ENCODE measurements around the gene SAP25. TPM values are rescaled to one million over a fixed set of nuclear protein-coding genes. Genes with fewer than 3 reads are reported as not detected.
"Not testable (repeated sequence)": the region's sequence is repeated elsewhere in the genome, so short reads cannot be mapped to it uniquely, and the experiment has no call there.

The SAP25 gene
- total and polyA plus RNA-seq, 4 donors, result 0.75 to 9.9 (median 4.8) TPM

DNA sequence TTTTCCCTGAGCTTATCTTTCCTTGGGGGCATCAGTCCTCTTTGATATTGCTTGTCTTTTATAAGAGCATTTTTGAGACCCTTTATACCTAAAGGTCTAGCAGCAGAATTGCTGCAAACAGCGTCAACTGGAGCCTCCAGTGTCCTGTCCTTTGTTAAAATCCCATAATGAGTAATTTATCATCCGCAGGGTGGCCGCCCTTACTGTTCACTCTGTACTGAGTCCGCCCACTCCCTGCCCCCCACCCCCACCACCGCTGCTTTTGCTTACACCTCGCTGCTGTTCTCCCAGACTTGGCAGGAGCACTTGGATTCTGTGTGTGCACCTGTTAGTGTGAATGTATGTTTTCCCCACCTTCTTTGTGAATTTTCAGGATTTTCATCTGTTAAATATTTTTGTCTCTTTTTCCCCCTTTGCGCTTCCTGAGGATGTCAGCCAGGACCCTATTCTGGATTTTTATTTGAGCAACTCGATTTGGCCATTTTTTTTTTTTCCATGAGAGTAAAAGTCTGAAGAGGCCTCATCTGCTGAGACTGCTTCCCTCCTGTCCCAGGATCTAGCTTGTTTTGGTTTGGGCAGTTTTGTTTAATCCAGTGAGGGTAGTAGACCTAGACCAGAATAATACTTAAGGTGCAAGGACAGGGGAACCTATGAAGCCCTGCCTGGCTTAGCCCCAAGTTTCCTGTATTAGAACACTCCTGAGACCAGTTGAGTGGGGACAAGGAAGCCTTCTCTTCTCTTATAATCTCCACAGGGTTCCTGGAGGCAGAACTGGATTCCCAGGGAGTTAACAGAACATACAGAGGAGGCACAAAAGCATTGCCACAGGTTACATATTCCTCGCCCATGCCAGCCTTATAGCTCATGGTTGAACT lies 26.5 kb downstream of the SAP25 start:
- WGBS, 2 donors, result 68% methylated on average over 9 of the region's 9 CpGs

DNA sequence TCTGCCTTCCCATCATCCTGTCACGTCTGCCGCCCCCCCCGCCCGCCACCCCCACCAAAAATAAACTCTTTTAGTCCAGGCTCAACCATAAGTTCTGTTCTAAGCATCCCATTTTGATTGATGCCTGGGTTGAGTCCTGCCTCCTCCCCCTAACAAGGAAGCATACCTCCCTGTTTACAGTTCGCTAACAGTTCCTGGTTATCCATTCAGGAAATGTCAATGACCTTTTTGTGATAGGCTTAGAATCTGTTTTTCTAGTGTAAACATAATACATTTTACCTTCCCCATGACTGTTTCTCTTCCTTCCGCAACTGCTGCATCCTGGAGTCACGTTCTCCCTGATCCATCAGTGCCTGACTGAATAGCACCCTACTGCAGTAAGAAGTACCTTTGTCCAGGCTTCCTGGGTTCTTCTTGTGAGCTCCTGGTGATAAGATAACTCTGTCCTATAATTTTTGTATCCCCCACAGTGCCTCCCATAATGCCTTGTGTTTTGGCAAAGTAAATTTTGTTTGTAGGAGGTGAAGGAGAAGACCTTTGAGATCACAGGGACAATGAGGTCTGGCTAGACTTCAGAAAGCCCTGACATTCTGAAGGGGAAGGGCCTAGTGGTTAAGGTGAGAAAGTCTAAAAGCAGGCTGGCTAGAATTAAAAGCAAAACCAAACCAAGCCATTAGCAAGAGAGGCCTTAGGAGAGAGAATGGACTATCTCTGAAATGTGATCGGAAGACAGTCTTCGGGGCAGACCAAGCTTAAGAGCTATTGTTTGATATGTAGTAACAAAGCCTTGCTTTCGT lies 27.4 kb downstream of the SAP25 start:
- H3K27me3 ChIP-seq (ENCODE audit: control insufficient read depth in 1 of 2, insufficient read depth in 2 of 2, low read length in 1 of 2), result no peaks in the 10 kb centered on the region
- H3K9me3 ChIP-seq (ENCODE audit: control insufficient read depth, low read length), result no peaks in the 10 kb centered on the region
- intact Hi-C loops (cut with DNase I), result no loop called here
- H3K36me3 ChIP-seq (ENCODE audit: control insufficient read depth in 1 of 2, insufficient read depth in 2 of 2, low read length in 1 of 2), result no peaks in the 10 kb centered on the region
- peak overlapping the region; percentile 96 to 100 for H3K27ac ChIP-seq (ENCODE audit: low read depth in 1 of 2, low read length in 2 of 2)
- DNase-seq (no peak), ATAC-seq (ENCODE audit: low FRiP score) (peak; percentile 12)
- WGBS, 2 donors, result 40 to 42% methylated on average over 10 of the region's 10 CpGs
- H3K4me1 ChIP-seq (ENCODE audit: control insufficient read depth in 1 of 2, insufficient read depth in 2 of 2, low read length in 2 of 2), result peaks cover 16 to 17% of the 10 kb centered on the region in 2 donors
- no peak overlapping the region for H3K4me3 ChIP-seq (ENCODE audit: low read length in 2 of 2)

More for the DNA sequence above, 26.5 kb downstream of the SAP25 start:
- Histone ChIP-seq H3K4me3 (ENCODE audit: low read length in 2 of 2) (no peak overlapping the region), H3K27me3 (ENCODE audit: control insufficient read depth in 1 of 2, insufficient read depth in 2 of 2, low read length in 1 of 2) (no peaks in the 10 kb centered on the region), H3K36me3 (ENCODE audit: control insufficient read depth in 1 of 2, insufficient read depth in 2 of 2, low read length in 1 of 2) (no peaks in the 10 kb centered on the region), H3K4me1 (ENCODE audit: control insufficient read depth in 1 of 2, insufficient read depth in 2 of 2, low read length in 2 of 2) (peaks cover 16 to 17% of the 10 kb centered on the region in 2 donors), H3K9me3 (ENCODE audit: control insufficient read depth, low read length) (no peaks in the 10 kb centered on the region), H3K27ac (ENCODE audit: low read depth in 1 of 2, low read length in 2 of 2) (peak overlapping the region; percentile 96 to 100)
- intact Hi-C loops (cut with DNase I), result no loop called here
- ATAC-seq (ENCODE audit: low FRiP score) (no peak), DNase-seq (no peak)

DNA sequence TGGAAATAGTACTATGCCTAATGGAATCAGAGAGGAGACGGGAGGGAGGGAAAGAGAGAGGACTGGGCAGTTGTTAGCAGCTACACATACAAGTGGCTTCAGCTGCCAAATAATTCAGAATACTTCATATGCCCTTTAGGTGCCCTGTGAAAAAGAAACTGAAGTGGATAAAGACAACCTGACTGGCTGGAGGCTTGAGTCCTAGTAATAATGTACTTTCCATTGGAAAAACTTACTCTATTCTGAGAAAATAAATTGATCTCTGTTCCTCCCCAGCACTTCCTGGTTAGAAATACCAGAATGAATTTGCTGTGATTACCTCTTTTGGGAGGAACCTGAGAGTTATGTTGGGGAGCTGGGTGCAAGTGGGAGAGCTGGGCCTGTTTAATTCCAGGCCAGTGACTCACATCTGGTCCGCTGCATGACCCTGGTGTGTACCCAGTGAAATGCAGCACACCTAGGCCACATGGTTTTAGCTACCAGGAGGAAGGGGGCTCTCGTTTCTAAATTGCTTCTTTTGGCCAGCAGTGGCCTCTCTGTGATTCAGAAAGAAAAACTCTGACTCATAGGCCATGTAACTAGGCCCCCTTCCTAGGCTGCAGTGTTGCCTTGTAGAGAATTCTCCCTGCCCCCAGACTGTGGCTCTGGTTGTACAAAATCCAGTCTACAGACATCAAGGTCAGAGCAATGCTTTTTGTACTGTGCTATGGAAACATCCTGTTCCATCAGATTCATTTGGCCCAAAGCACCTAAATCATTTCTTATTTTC lies 28.2 kb downstream of the SAP25 start:
- H3K9me3 ChIP-seq (ENCODE audit: control insufficient read depth, low read length), result no peaks in the 10 kb centered on the region
- H3K36me3 ChIP-seq (ENCODE audit: control insufficient read depth in 1 of 2, insufficient read depth in 2 of 2, low read length in 1 of 2), result no peaks in the 10 kb centered on the region
- 5 to 8% methylated on average over 3 of the region's 3 CpGs for WGBS, 2 donors
- intact Hi-C loops (cut with DNase I), result no loop called here
- peak overlapping the region; percentile 92 to 100 for H3K27ac ChIP-seq (ENCODE audit: low read depth in 1 of 2, low read length in 2 of 2)
- DNase-seq (peak in 1 of 2 donors; percentile 74), ATAC-seq (ENCODE audit: low FRiP score) (peak; percentile 93)
- peaks cover 16 to 17% of the 10 kb centered on the region in 2 donors for H3K4me1 ChIP-seq (ENCODE audit: control insufficient read depth in 1 of 2, insufficient read depth in 2 of 2, low read length in 2 of 2)
- no peaks in the 10 kb centered on the region for H3K27me3 ChIP-seq (ENCODE audit: control insufficient read depth in 1 of 2, insufficient read depth in 2 of 2, low read length in 1 of 2)
- H3K4me3 ChIP-seq (ENCODE audit: low read length in 2 of 2), result no peak overlapping the region

DNA sequence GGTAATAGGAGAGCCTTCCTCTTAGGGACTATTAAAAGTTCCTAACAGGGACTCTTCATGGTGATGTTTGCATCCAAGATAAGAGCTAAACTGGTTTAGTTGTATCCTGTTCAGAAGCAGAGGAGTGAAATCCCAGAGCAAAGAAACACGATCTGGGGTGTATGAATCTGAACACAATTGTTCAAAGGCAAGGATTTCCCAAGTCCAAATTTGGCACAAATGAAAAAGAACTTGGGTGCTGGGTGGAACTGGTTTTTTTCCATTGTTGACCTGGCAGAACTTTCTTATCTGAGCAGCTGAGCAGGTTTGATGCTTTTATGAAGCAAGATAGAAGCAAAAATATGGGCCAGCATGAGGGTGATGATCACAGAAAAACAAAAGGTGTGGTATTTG lies 28.7 kb downstream of the SAP25 start:
- Histone ChIP-seq H3K27me3 (ENCODE audit: control insufficient read depth in 1 of 2, insufficient read depth in 2 of 2, low read length in 1 of 2) (no peaks in the 10 kb centered on the region), H3K36me3 (ENCODE audit: control insufficient read depth in 1 of 2, insufficient read depth in 2 of 2, low read length in 1 of 2) (no peaks in the 10 kb centered on the region), H3K9me3 (ENCODE audit: control insufficient read depth, low read length) (no peaks in the 10 kb centered on the region), H3K4me3 (ENCODE audit: low read length in 2 of 2) (no peak overlapping the region), H3K4me1 (ENCODE audit: control insufficient read depth in 1 of 2, insufficient read depth in 2 of 2, low read length in 2 of 2) (peaks cover 16 to 22% of the 10 kb centered on the region in 2 donors), H3K27ac (ENCODE audit: low read depth in 1 of 2, low read length in 2 of 2) (peak overlapping the region; percentile 92 to 97)
- no peak for DNase-seq
- ATAC-seq (ENCODE audit: low FRiP score), result peak; percentile 7
- 0 to 1% methylated on average over 1 of the region's 1 CpG for WGBS, 2 donors
- intact Hi-C loops (cut with DNase I), result no loop called here

GRCh38 chr7:100544386-100544785 lies 29.3 kb downstream of the SAP25 start:
- 66 to 68% methylated on average over 5 of the region's 5 CpGs for WGBS, 2 donors
- H3K9me3 ChIP-seq (ENCODE audit: control insufficient read depth, low read length), result no peaks in the 10 kb centered on the region
- peaks cover 16 to 22% of the 10 kb centered on the region in 2 donors for H3K4me1 ChIP-seq (ENCODE audit: control insufficient read depth in 1 of 2, insufficient read depth in 2 of 2, low read length in 2 of 2)
- H3K27me3 ChIP-seq (ENCODE audit: control insufficient read depth in 1 of 2, insufficient read depth in 2 of 2, low read length in 1 of 2), result no peaks in the 10 kb centered on the region
- H3K27ac ChIP-seq (ENCODE audit: low read depth in 1 of 2, low read length in 2 of 2), result peak overlapping the region; percentile 92 to 97
- no peak overlapping the region for H3K4me3 ChIP-seq (ENCODE audit: low read length in 2 of 2)
- ATAC-seq (ENCODE audit: low FRiP score) (no peak), DNase-seq (no peak)
- intact Hi-C loops (cut with DNase I), result no loop called here
- no peaks in the 10 kb centered on the region for H3K36me3 ChIP-seq (ENCODE audit: control insufficient read depth in 1 of 2, insufficient read depth in 2 of 2, low read length in 1 of 2)

DNA sequence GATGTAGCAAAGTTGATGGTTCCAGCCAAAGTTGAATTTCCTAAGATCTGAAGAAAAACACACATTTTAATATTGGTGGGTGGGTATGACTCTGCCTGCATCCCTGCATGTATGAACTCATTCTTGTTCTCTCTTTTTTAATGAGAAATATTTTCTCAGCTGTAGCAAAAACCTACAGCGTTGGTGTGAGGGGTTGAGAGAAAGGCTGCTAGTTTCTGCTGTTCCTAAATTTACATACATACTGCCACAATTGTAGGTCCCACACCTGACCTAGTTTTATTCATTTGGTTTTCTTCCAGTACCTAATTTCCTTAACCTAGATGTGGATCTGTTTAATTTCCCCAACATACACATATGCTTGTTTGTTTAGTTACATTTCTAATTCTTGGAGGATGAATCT lies 30.1 kb downstream of the SAP25 start:
- no peak overlapping the region for H3K4me3 ChIP-seq (ENCODE audit: low read length in 2 of 2)
- H3K9me3 ChIP-seq (ENCODE audit: control insufficient read depth, low read length), result no peaks in the 10 kb centered on the region
- H3K27ac ChIP-seq (ENCODE audit: low read depth in 1 of 2, low read length in 2 of 2), result no peak overlapping the region
- WGBS, 2 donors, result 63 to 71% methylated on average over 1 of the region's 1 CpG
- DNase-seq (no peak), ATAC-seq (ENCODE audit: low FRiP score) (no peak)
- no peaks in the 10 kb centered on the region for H3K36me3 ChIP-seq (ENCODE audit: control insufficient read depth in 1 of 2, insufficient read depth in 2 of 2, low read length in 1 of 2)
- no peaks in the 10 kb centered on the region for H3K27me3 ChIP-seq (ENCODE audit: control insufficient read depth in 1 of 2, insufficient read depth in 2 of 2, low read length in 1 of 2)
- H3K4me1 ChIP-seq (ENCODE audit: control insufficient read depth in 1 of 2, insufficient read depth in 2 of 2, low read length in 2 of 2), result peaks cover 16 to 22% of the 10 kb centered on the region in 2 donors
- intact Hi-C loops (cut with DNase I), result no loop called here

DNA sequence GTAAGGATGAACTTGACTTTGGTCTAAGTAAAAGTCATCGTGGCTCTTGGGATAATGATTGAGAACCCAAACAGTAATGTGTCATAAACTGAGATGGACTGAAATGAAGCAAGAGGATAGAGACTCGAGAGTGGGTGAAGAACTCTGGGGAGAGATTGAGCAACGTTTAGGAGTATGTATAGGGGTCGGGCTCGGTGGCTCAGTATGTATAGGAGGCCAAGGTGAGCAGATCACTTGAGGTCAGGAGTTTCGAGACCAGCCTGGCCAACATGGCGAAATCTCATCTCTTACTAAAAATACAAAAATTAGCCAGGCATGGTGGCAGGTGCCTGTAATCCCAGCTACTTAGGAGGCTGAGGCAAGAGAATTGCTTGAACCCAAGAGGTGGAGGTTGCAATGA lies 32.4 kb downstream of the SAP25 start:
- 90 to 92% methylated on average over 7 of the region's 7 CpGs for WGBS, 2 donors
- H3K27ac ChIP-seq (ENCODE audit: low read depth in 1 of 2, low read length in 2 of 2); intact Hi-C loops (cut with DNase I); H3K9me3 ChIP-seq (ENCODE audit: control insufficient read depth, low read length); H3K36me3 ChIP-seq (ENCODE audit: control insufficient read depth in 1 of 2, insufficient read depth in 2 of 2, low read length in 1 of 2); H3K4me3 ChIP-seq (ENCODE audit: low read length in 2 of 2); DNase-seq; ATAC-seq (ENCODE audit: low FRiP score); H3K27me3 ChIP-seq (ENCODE audit: control insufficient read depth in 1 of 2, insufficient read depth in 2 of 2, low read length in 1 of 2): not testable (repeated sequence)
- peaks cover 8 to 14% of the 10 kb centered on the region in 2 donors for H3K4me1 ChIP-seq (ENCODE audit: control insufficient read depth in 1 of 2, insufficient read depth in 2 of 2, low read length in 2 of 2)

DNA sequence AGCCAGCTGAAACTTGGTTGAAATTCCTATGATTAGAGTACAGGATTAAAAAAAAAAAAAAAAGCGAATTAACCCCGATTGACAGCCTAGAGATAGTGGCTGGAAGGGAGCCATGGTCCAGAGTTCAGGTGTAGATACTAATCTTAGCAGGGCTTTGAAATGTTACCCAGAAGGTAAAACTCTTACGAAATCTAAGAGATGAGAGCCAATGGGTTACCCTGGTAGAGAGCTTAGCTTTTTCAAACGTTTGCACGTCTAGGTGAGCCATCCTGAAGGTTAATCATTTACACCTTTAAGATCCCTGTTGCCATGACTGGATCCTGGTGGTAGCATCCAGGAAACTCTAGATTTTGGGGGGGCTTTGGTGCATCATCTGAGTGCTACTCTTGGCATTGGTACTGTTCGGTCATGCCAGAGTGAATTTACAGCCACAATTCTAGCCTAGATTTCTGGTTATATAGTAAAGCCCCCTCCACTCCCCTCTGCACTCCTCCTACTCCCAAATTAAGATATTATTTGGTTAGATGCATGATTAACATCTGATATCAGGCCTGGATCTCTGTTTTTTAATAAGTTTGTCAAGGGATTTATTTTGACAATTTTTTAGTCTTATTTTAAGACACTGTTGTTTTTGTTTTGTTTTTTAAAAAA lies 33.5 kb downstream of the SAP25 start:
- no peak overlapping the region for H3K27ac ChIP-seq (ENCODE audit: low read depth in 1 of 2, low read length in 2 of 2)
- 53 to 56% methylated on average over 6 of the region's 6 CpGs for WGBS, 2 donors
- intact Hi-C loops (cut with DNase I), result no loop called here

More for the DNA sequence above, 33.5 kb downstream of the SAP25 start:
- Histone ChIP-seq H3K36me3 (ENCODE audit: control insufficient read depth in 1 of 2, insufficient read depth in 2 of 2, low read length in 1 of 2) (no peaks in the 10 kb centered on the region), H3K4me3 (ENCODE audit: low read length in 2 of 2) (peak overlapping the region; percentile 41 to 73), H3K9me3 (ENCODE audit: control insufficient read depth, low read length) (no peaks in the 10 kb centered on the region), H3K4me1 (ENCODE audit: control insufficient read depth in 1 of 2, insufficient read depth in 2 of 2, low read length in 2 of 2) (peaks cover 6 to 10% of the 10 kb centered on the region in 2 donors), H3K27me3 (ENCODE audit: control insufficient read depth in 1 of 2, insufficient read depth in 2 of 2, low read length in 1 of 2) (no peaks in the 10 kb centered on the region)
- no peak for ATAC-seq (ENCODE audit: low FRiP score)
- no peak for DNase-seq

Data from aorta (tissue), 5 donors.